ENCODE measurements around the gene MATN3. TPM values are rescaled to one million over a fixed set of nuclear protein-coding genes. Genes with fewer than 3 reads are reported as not detected.

Gene MATN3
- total and polyA plus RNA-seq, 2 experiments from 2014 or later: 2.3 to 6.8 TPM

GRCh38 chr2:20052861-20053281, 40.4 kb upstream of the MATN3 start:
- Histone ChIP-seq H3K79me2 (peaks cover 33% of the 10 kb centered on the region), H3K27ac (peak overlapping the region; percentile 95), H3K36me3 (replicated peaks; ENCODE audit: insufficient read depth, low read depth) (no peaks in the 10 kb centered on the region), H4K20me1 (ENCODE audit: insufficient read depth, poor library complexity, severe bottlenecking) (peaks cover 26% of the 10 kb centered on the region), H3K9me3 (ENCODE audit: low read depth) (no peaks in the 10 kb centered on the region), H3K4me2 (peak overlapping the region; percentile 74), H2AFZ (no peak overlapping the region), H3K4me3 (peak overlapping the region; percentile 7), H3K4me1 (ENCODE audit: insufficient read depth) (peaks cover 18% of the 10 kb centered on the region), H3K27me3 (no peaks in the 10 kb centered on the region), H3K9me2 (replicated peaks; ENCODE audit: insufficient read depth) (no peaks in the 10 kb centered on the region)
- peak; percentile 84 for DNase-seq (ENCODE audit: low spot score)
- no peak for TF ChIP-seq CTCF (IDR thresholded peaks at IDR 0.05; ENCODE audit: poor library complexity)
- TF ChIP-seq EZH2 (IDR thresholded peaks at IDR 0.05; ENCODE audit: borderline replicate concordance): no peak
- TF ChIP-seq EZH2phosphoT487 (IDR thresholded peaks at IDR 0.05; ENCODE audit: low read depth, severe bottlenecking, unreplicated experiment): no peak
- WGBS (ENCODE audit: low lambda C conversion rate, missing lambda C conversion rate): 24% methylated on average over 5 of the region's 5 CpGs

- H3K36me3 ChIP-seq (replicated peaks; ENCODE audit: insufficient read depth, low read depth): no peaks in the 10 kb centered on the region
- peaks cover 36% of the 10 kb centered on the region for H3K79me2 ChIP-seq
- H3K27ac ChIP-seq: peak overlapping the region; percentile 95
- H3K4me2 ChIP-seq: peak overlapping the region; percentile 74
- TF ChIP-seq CTCF (IDR thresholded peaks at IDR 0.05; ENCODE audit: poor library complexity): no peak
- TF ChIP-seq EZH2phosphoT487 (IDR thresholded peaks at IDR 0.05; ENCODE audit: low read depth, severe bottlenecking, unreplicated experiment): no peak
- TF ChIP-seq EZH2 (IDR thresholded peaks at IDR 0.05; ENCODE audit: borderline replicate concordance): no peak
- no peaks in the 10 kb centered on the region for H3K27me3 ChIP-seq
- H4K20me1 ChIP-seq (ENCODE audit: insufficient read depth, poor library complexity, severe bottlenecking): peaks cover 30% of the 10 kb centered on the region
- peak; percentile 46 for DNase-seq (ENCODE audit: low spot score)
- H3K4me1 ChIP-seq (ENCODE audit: insufficient read depth): peaks cover 20% of the 10 kb centered on the region
- H2AFZ ChIP-seq: peak overlapping the region; percentile 1
- no peaks in the 10 kb centered on the region for H3K9me3 ChIP-seq (ENCODE audit: low read depth)
- H3K9me2 ChIP-seq (replicated peaks; ENCODE audit: insufficient read depth): no peaks in the 10 kb centered on the region
- H3K4me3 ChIP-seq: peak overlapping the region; percentile 7
- 3% methylated on average over 10 of the region's 10 CpGs for WGBS (ENCODE audit: low lambda C conversion rate, missing lambda C conversion rate)
Measured at GRCh38 chr2:20052229-20052851, 39.9 kb upstream of the MATN3 start.

- H3K4me2 ChIP-seq: peak within 1 kb of the TSS; percentile 81
- peak within 1 kb of the TSS; percentile 95 for H3K27ac ChIP-seq
- 1% methylated on average over 45 of the region's 45 CpGs for WGBS (ENCODE audit: low lambda C conversion rate, missing lambda C conversion rate)
- H3K27me3 ChIP-seq: no peaks in the 10 kb centered on the region
- no peaks in the 10 kb centered on the region for H3K36me3 ChIP-seq (replicated peaks; ENCODE audit: insufficient read depth, low read depth)
- H3K9me2 ChIP-seq (replicated peaks; ENCODE audit: insufficient read depth): no peaks in the 10 kb centered on the region
- peaks cover 34% of the 10 kb centered on the region for H4K20me1 ChIP-seq (ENCODE audit: insufficient read depth, poor library complexity, severe bottlenecking)
- peak; percentile 100 for DNase-seq (ENCODE audit: low spot score)
- H3K79me2 ChIP-seq: peaks cover 41% of the 10 kb centered on the region
- TF ChIP-seq EZH2phosphoT487 (IDR thresholded peaks at IDR 0.05; ENCODE audit: low read depth, severe bottlenecking, unreplicated experiment): no peak
- TF ChIP-seq CTCF (IDR thresholded peaks at IDR 0.05; ENCODE audit: poor library complexity): no peak
- no peak for TF ChIP-seq EZH2 (IDR thresholded peaks at IDR 0.05; ENCODE audit: borderline replicate concordance)
- peaks cover 20% of the 10 kb centered on the region for H3K4me1 ChIP-seq (ENCODE audit: insufficient read depth)
- peak within 1 kb of the TSS; percentile 1 for H2AFZ ChIP-seq
- H3K4me3 ChIP-seq: peak within 1 kb of the TSS; percentile 72
- H3K9me3 ChIP-seq (ENCODE audit: low read depth): no peaks in the 10 kb centered on the region
Measured at GRCh38 chr2:20051532-20052228, 39.2 kb upstream of the MATN3 start, which contains the start of gene LAPTM4A. Gene LAPTM4A, minus strand, starts transcription at chr2:20051628. Its CDS starts 108 bp downstream, at chr2:20051520.

Measured in hepatocyte (in vitro differentiated cells).